ENCODE measurements around the gene PRPF19. TPM values are rescaled to one million over a fixed set of nuclear protein-coding genes. Genes with fewer than 3 reads are reported as not detected.

The PRPF19 gene
- total and polyA plus RNA-seq, 4 experiments from 2014 or later, result 10.8 to 99.2 (median 57.2) TPM

- Histone ChIP-seq H3K27me3 (ENCODE audit: insufficient read depth, low read length) (peaks cover 3% of the 10 kb centered on the region), H3K4me1 (ENCODE audit: insufficient read depth, low read length) (no peaks in the 10 kb centered on the region), H3K36me3 (ENCODE audit: insufficient read depth, low read length) (no peaks in the 10 kb centered on the region), H3K27ac (ENCODE audit: low read depth, low read length) (no peak overlapping the region), H3K9me3 (ENCODE audit: control insufficient read depth in 1 of 2, low read length in 2 of 2) (no peaks in the 10 kb centered on the region), H3K4me3 (ENCODE audit: low read length in 2 of 2) (no peak overlapping the region)
- Mint-ChIP-seq H3K27ac (peak overlapping the region in 1 of 7 donors; percentile 77), H3K4me1 (peaks cover 2 to 6% (median 3%) of the 10 kb centered on the region in 4 donors), H3K36me3 (no peaks in the 10 kb centered on the region), H3K9me3 (peaks cover 0 to 2% (median 0%) of the 10 kb centered on the region in 8 donors), H3K4me3 (peak overlapping the region in 1 of 8 donors; percentile 30), H3K27me3 (peaks cover 3 to 7% of the 10 kb centered on the region in 2 donors)
- ChIA-PET CTCF (ENCODE audit: partially characterized antibody) (interaction anchor here (1.5 to 1.8 kb wide), 2 partner anchors 13 to 243 kb away, joined by 3 to 7 read pairs; no protein-coding TSS in a partner anchor), POLR2A (ENCODE audit: partially characterized antibody) (no interaction called here)
- intact Hi-C loops (cut with micrococcal nuclease), result no loop called here
- no peak for DNase-seq
Observed at GRCh38 chr11:60944490-60945294, 38.3 kb upstream of the PRPF19 start.

DNA sequence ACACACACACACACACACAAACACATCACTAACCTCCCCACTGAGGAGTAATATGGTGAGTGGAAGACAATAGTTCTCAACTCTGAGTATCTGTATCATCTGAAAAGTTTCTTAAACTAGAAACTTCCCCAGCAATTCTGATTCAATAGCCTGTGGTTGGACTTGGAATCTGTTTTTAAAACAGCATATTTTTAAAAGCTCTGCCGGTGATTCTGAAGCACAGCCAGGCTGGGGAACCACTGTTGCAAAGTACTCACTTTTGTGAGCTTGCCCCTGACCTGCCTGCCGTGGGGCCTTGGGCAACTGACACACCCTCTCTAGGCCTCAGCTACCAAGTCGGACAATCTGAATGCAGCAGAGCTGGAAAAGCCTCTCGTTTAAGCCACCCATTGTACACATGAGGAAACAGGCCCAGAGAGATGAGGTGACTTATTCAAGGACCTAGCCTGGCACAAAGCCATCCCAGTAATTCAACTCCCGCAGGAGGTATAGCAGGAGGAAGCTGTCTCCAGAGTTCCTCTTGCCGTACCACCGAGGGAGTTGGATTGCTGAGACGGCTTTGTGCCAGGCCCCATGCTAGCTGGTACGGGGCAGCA lies 36.7 kb upstream of the PRPF19 start:
- peaks cover 2 to 9% (median 3%) of the 10 kb centered on the region in 4 donors for H3K4me1 Mint-ChIP-seq
- ChIA-PET POLR2A (ENCODE audit: partially characterized antibody) (no interaction called here), CTCF (ENCODE audit: partially characterized antibody) (interaction anchor here (2.0 kb wide), 1 partner anchor 27 kb away, joined by 5 read pairs; no protein-coding TSS in a partner anchor)
- no peak for DNase-seq
- no peaks in the 10 kb centered on the region for H3K36me3 Mint-ChIP-seq
- H3K27ac Mint-ChIP-seq, result no peak overlapping the region
- no peaks in the 10 kb centered on the region for H3K36me3 ChIP-seq (ENCODE audit: insufficient read depth, low read length)
- no peaks in the 10 kb centered on the region for H3K27me3 ChIP-seq (ENCODE audit: insufficient read depth, low read length)
- intact Hi-C loops (cut with micrococcal nuclease), result no loop called here
- no peak overlapping the region for H3K27ac ChIP-seq (ENCODE audit: low read depth, low read length)
- no peaks in the 10 kb centered on the region for H3K4me1 ChIP-seq (ENCODE audit: insufficient read depth, low read length)
- no peak overlapping the region for H3K4me3 ChIP-seq (ENCODE audit: low read length in 2 of 2)
- peaks cover 0 to 3% of the 10 kb centered on the region in 2 donors for H3K27me3 Mint-ChIP-seq
- no peak overlapping the region for H3K4me3 Mint-ChIP-seq
- H3K9me3 ChIP-seq (ENCODE audit: control insufficient read depth in 1 of 2, low read length in 2 of 2), result no peaks in the 10 kb centered on the region
- H3K9me3 Mint-ChIP-seq, result peaks cover 0 to 2% (median 0%) of the 10 kb centered on the region in 8 donors

DNA sequence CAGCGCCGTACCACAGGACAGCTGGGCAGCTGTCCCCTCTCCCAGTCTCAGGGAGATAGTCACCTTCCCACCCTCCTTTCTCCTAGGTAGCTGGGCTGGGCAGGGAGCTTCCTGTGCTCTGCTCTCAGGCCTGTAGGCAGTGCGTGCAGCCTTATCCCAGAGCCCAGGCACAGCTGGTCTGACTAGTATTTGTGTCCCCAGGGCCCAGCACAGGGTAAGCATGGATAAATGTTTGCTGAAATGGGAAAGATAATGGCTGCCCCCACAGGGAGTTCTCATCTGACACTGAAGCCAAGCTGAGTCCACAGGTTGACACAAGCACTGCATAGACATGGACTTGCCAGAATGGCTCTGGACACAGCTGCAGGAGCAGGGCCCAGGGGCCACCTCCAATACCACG lies 35.8 kb upstream of the PRPF19 start:
- ChIA-PET POLR2A (ENCODE audit: partially characterized antibody) (interaction anchor here (0.7 kb wide), 1 partner anchor 32 kb away, joined by 3 read pairs; no protein-coding TSS in a partner anchor), CTCF (ENCODE audit: partially characterized antibody) (interaction anchor here (2.0 kb wide), 1 partner anchor 26 kb away, joined by 5 read pairs; no protein-coding TSS in a partner anchor)
- Histone ChIP-seq H3K27me3 (ENCODE audit: insufficient read depth, low read length) (no peaks in the 10 kb centered on the region), H3K4me1 (ENCODE audit: insufficient read depth, low read length) (no peaks in the 10 kb centered on the region), H3K36me3 (ENCODE audit: insufficient read depth, low read length) (no peaks in the 10 kb centered on the region), H3K4me3 (ENCODE audit: low read length in 2 of 2) (no peak overlapping the region), H3K27ac (ENCODE audit: low read depth, low read length) (no peak overlapping the region), H3K9me3 (ENCODE audit: control insufficient read depth in 1 of 2, low read length in 2 of 2) (no peaks in the 10 kb centered on the region)
- intact Hi-C loops (cut with micrococcal nuclease), result no loop called here
- Mint-ChIP-seq H3K27me3 (peaks cover 0 to 3% of the 10 kb centered on the region in 2 donors), H3K4me1 (peaks cover 2 to 9% (median 3%) of the 10 kb centered on the region in 4 donors), H3K36me3 (no peaks in the 10 kb centered on the region), H3K27ac (peak overlapping the region in 2 of 7 donors; percentile 42 to 59), H3K9me3 (peaks cover 0 to 2% (median 0%) of the 10 kb centered on the region in 8 donors), H3K4me3 (peak overlapping the region in 1 of 8 donors; percentile 18)
- DNase-seq, result no peak

- intact Hi-C loops (cut with micrococcal nuclease), result no loop called here
Observed at GRCh38 chr11:60941371-60942119, 35.2 kb upstream of the PRPF19 start.

GRCh38 chr11:60939855-60940254 lies 33.5 kb upstream of the PRPF19 start:
- DNase-seq, result no peak
- no peaks in the 10 kb centered on the region for H3K9me3 Mint-ChIP-seq
- H3K4me3 Mint-ChIP-seq, result no peak overlapping the region
- Histone ChIP-seq H3K36me3 (ENCODE audit: insufficient read depth, low read length) (no peaks in the 10 kb centered on the region), H3K4me1 (ENCODE audit: insufficient read depth, low read length) (no peaks in the 10 kb centered on the region), H3K4me3 (ENCODE audit: low read length in 2 of 2) (no peak overlapping the region), H3K27me3 (ENCODE audit: insufficient read depth, low read length) (no peaks in the 10 kb centered on the region), H3K27ac (ENCODE audit: low read depth, low read length) (no peak overlapping the region), H3K9me3 (ENCODE audit: control insufficient read depth in 1 of 2, low read length in 2 of 2) (no peaks in the 10 kb centered on the region)
- H3K27me3 Mint-ChIP-seq, result peaks cover 3% of the 10 kb centered on the region in 2 donors
- CTCF ChIA-PET (ENCODE audit: partially characterized antibody), result interaction anchor here (0.8 to 1.4 kb wide), 4 partner anchors 9 to 108 kb away, joined by 3 to 4 read pairs (median 3); no protein-coding TSS in a partner anchor
- intact Hi-C loops (cut with micrococcal nuclease), result no loop called here
- peaks cover 2 to 9% (median 3%) of the 10 kb centered on the region in 4 donors for H3K4me1 Mint-ChIP-seq
- POLR2A ChIA-PET (ENCODE audit: partially characterized antibody), result interaction anchor here (0.9 to 1.2 kb wide), 2 partner anchors 10 to 195 kb away, joined by 3 read pairs; no protein-coding TSS in a partner anchor
- H3K27ac Mint-ChIP-seq, result peak overlapping the region in 1 of 7 donors; percentile 28
- no peaks in the 10 kb centered on the region for H3K36me3 Mint-ChIP-seq

More at GRCh38 chr11:60941371-60942119, 35.2 kb upstream of the PRPF19 start:
- ChIA-PET CTCF (ENCODE audit: partially characterized antibody) (interaction anchor here (2.0 kb wide), 1 partner anchor 25 kb away, joined by 5 read pairs; no protein-coding TSS in a partner anchor), POLR2A (ENCODE audit: partially characterized antibody) (interaction anchor here (0.7 kb wide), 1 partner anchor 32 kb away, joined by 3 read pairs; no protein-coding TSS in a partner anchor)
- no peak overlapping the region for H3K27ac ChIP-seq (ENCODE audit: low read depth, low read length)
- Mint-ChIP-seq H3K36me3 (no peaks in the 10 kb centered on the region), H3K4me3 (no peak overlapping the region), H3K9me3 (peaks cover 0 to 2% (median 0%) of the 10 kb centered on the region in 8 donors), H3K27me3 (peaks cover 0 to 3% of the 10 kb centered on the region in 2 donors), H3K27ac (no peak overlapping the region), H3K4me1 (peaks cover 2 to 9% (median 3%) of the 10 kb centered on the region in 4 donors)
- H3K36me3 ChIP-seq (ENCODE audit: insufficient read depth, low read length), result no peaks in the 10 kb centered on the region
- no peaks in the 10 kb centered on the region for H3K4me1 ChIP-seq (ENCODE audit: insufficient read depth, low read length)
- no peak for DNase-seq
- no peaks in the 10 kb centered on the region for H3K27me3 ChIP-seq (ENCODE audit: insufficient read depth, low read length)
- H3K4me3 ChIP-seq (ENCODE audit: low read length in 2 of 2), result no peak overlapping the region
- H3K9me3 ChIP-seq (ENCODE audit: control insufficient read depth in 1 of 2, low read length in 2 of 2), result no peaks in the 10 kb centered on the region

DNA sequence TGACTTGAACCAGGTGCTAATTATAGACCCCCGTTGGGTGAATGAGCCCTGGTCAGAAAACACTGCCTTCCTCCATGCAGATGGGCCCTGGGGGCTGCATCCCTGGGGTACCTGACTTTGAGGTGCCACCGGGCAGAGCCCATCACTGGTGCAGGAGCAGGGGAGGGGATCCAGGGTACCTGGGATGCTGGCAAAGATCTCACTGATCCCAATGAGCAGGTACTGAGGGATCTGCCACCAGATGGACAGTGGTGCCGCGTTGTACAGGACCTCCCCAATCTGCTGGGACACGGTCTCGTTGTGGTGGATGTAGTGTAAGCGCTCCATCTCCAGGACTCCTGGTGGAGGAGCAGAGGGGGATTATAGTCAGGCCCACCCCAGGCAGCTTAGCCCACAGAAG lies 32.9 kb upstream of the PRPF19 start:
- Histone ChIP-seq H3K27me3 (ENCODE audit: insufficient read depth, low read length) (no peaks in the 10 kb centered on the region), H3K36me3 (ENCODE audit: insufficient read depth, low read length) (no peaks in the 10 kb centered on the region), H3K9me3 (ENCODE audit: control insufficient read depth in 1 of 2, low read length in 2 of 2) (no peaks in the 10 kb centered on the region), H3K4me1 (ENCODE audit: insufficient read depth, low read length) (no peaks in the 10 kb centered on the region), H3K27ac (ENCODE audit: low read depth, low read length) (no peak overlapping the region), H3K4me3 (ENCODE audit: low read length in 2 of 2) (no peak overlapping the region)
- ChIA-PET POLR2A (ENCODE audit: partially characterized antibody) (no interaction called here), CTCF (ENCODE audit: partially characterized antibody) (interaction anchor here (1.1 to 1.4 kb wide), 2 partner anchors 8 to 21 kb away, joined by 3 read pairs; no protein-coding TSS in a partner anchor)
- no peak overlapping the region for H3K4me3 Mint-ChIP-seq
- H3K27ac Mint-ChIP-seq, result no peak overlapping the region
- intact Hi-C loops (cut with micrococcal nuclease), result no loop called here
- peaks cover 3 to 4% of the 10 kb centered on the region in 2 donors for H3K27me3 Mint-ChIP-seq
- DNase-seq, result no peak
- H3K4me1 Mint-ChIP-seq, result peaks cover 2 to 9% (median 3%) of the 10 kb centered on the region in 4 donors
- no peaks in the 10 kb centered on the region for H3K9me3 Mint-ChIP-seq
- no peaks in the 10 kb centered on the region for H3K36me3 Mint-ChIP-seq
